GM19372 (cell line): ENCODE results near the gene APH1B.
"Not testable (repeated sequence)": the region's sequence is repeated elsewhere in the genome, so short reads cannot be mapped to it uniquely, and the experiment has no call there.

Experiments
- ATAC-seq: cut with Tn5 transposase; IDR thresholded peaks from one replicate; pipeline ENCODE4 v1.9.1; 2021; ENCODE audit warnings: mild to moderate bottlenecking, low read depth, moderate library complexity; ENCODE audit not compliant: unreplicated experiment

APH1B gene

GRCh38 chr15:63277038-63277892 lies at the start of gene APH1B:
APH1B (plus strand) TSS chr15:63277605; CDS start chr15:63277624, 19 bp downstream.
- peak; percentile 77 for ATAC-seq

- no peak for ATAC-seq
These were observed 49.7 kb upstream of the APH1B start for GRCh38 chr15:63227689-63228088.

GRCh38 chr15:63231206-63231605 lies 46.2 kb upstream of the APH1B start:
- no peak for ATAC-seq

GRCh38 chr15:63231706-63232105 lies 45.7 kb upstream of the APH1B start:
- no peak for ATAC-seq

GRCh38 chr15:63232405-63232804 lies 45.0 kb upstream of the APH1B start:
- no peak for ATAC-seq

GRCh38 chr15:63232943-63233342 lies 44.5 kb upstream of the APH1B start:
- ATAC-seq: no peak

- ATAC-seq: no peak
These were observed 43.6 kb upstream of the APH1B start for GRCh38 chr15:63233667-63234423.

GRCh38 chr15:63234451-63234870 lies 42.9 kb upstream of the APH1B start:
- ATAC-seq: no peak

GRCh38 chr15:63236272-63236671 lies 41.1 kb upstream of the APH1B start:
- ATAC-seq: no peak

- ATAC-seq: not testable (repeated sequence)
These were observed 40.3 kb upstream of the APH1B start for GRCh38 chr15:63237086-63237485.

- no peak for ATAC-seq
These were observed 39.2 kb upstream of the APH1B start for GRCh38 chr15:63238171-63238570.

GRCh38 chr15:63238796-63239195 lies 38.6 kb upstream of the APH1B start:
- ATAC-seq: no peak

- ATAC-seq: no peak
These were observed 37.3 kb upstream of the APH1B start for GRCh38 chr15:63240109-63240508.

GRCh38 chr15:63241316-63241715 lies 36.1 kb upstream of the APH1B start:
- no peak for ATAC-seq

GRCh38 chr15:63243101-63243500 lies 34.3 kb upstream of the APH1B start:
- no peak for ATAC-seq

GRCh38 chr15:63243776-63244175 lies 33.6 kb upstream of the APH1B start:
- no peak for ATAC-seq

- no peak for ATAC-seq
These were observed 33.0 kb upstream of the APH1B start for GRCh38 chr15:63244399-63244798.

GRCh38 chr15:63244976-63245645 lies 32.3 kb upstream of the APH1B start:
- no peak for ATAC-seq

- ATAC-seq: no peak
These were observed 30.5 kb upstream of the APH1B start for GRCh38 chr15:63246691-63247469.

- no peak for ATAC-seq
These were observed 27.0 kb upstream of the APH1B start for GRCh38 chr15:63250312-63250965.
